Vagina (tissue), 2 donors: ENCODE data around the gene SERP2.

Experiments
- CTCF ChIP-seq, 3 experiments: fragments of 450-650 bp in 2 of 3; fragments of 200-600 bp in 1 of 3; sonication (generic) in 1 of 3; IDR thresholded peaks; one replicate each; pipeline ENCODE4 v1.5.1; 2017 to 2019; ENCODE audit warnings: antibody characterized with exemption in 3 of 3, mild to moderate bottlenecking in 2 of 3, moderate library complexity in 2 of 3
- POLR2A ChIP-seq, 2 donors: fragments of 450-650 bp; IDR thresholded peaks; one replicate each; pipeline ENCODE4 v1.6.1; 2017; ENCODE audit warnings: antibody characterized with exemption in 2 of 2, mild to moderate bottlenecking in 2 of 2, moderate library complexity in 2 of 2
- POLR2AphosphoS5 ChIP-seq, 2 donors: sonication (generic); formaldehyde crosslinking; IDR thresholded peaks; one replicate each; pipeline ENCODE4 v1.9.0; 2017; ENCODE audit warnings: antibody characterized with exemption in 2 of 2, mild to moderate bottlenecking in 2 of 2, low read depth in 1 of 2; ENCODE audit not compliant: insufficient read depth in 1 of 2

- TF ChIP-seq CTCF (IDR thresholded peaks at IDR 0.05) (no peak), POLR2AphosphoS5 (IDR thresholded peaks at IDR 0.05; ENCODE audit: insufficient read depth in 1 of 2, low read depth in 1 of 2) (no peak), POLR2A (IDR thresholded peaks at IDR 0.05) (no peak)
These were observed 22.7 kb upstream of the SERP2 start for GRCh38 chr13:44350775-44351504.
